Hematopoietic multipotent progenitor cell (in vitro differentiated cells): Measurements from ENCODE around the gene TMPRSS3. TPM values are rescaled to one million over a fixed set of nuclear protein-coding genes. Genes with fewer than 3 reads are reported as not detected.

Source experiments
- DNase-seq, 3 donors: peaks; one replicate each; pipeline ENCODE4 v3.0.0-alpha.2; 2011 to 2015; ENCODE audit warnings: low read depth in 2 of 3, low spot score in 2 of 3
- total RNA-seq: library from RNA; depleted of rRNA; stranded (reverse); fragments of >200 nt; gene quantifications from one replicate; pipeline ENCODE4 v1.2.3, GENCODE V29; 2012

The TMPRSS3 gene
- total RNA-seq, 1 donor, result not detected

DNA sequence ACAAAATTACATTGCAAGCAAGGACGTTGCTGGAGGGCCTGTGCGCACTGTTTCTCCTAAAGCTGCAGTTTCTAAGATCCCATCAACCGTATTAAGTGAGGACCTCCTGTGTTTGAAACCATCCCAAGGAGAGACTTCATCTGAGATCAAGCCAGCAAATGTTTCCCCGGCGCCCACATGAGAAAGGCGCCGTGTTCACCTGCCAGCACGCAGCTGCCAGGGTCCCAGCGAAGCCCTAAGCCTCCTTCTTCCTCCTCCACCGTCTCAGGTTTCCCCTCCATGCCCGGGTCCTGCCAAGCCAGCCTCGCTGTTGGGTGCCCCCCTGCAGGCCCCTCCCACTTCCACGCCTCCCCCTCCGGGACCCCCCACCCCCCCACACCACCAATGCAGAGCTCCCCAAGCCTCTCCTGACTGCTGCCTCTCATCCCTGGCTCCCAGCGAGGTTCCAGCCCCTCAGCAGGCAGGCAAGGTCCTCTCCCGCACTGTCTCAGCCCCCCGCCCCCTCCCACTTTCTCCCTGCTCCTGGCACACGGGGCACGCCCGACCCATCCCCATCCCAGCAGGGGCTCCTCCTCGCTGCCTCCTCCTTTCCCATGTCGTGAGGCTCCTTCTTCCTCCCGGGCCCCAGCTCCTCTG, 20.9 kb downstream of the TMPRSS3 start:
- DNase-seq, result no peak

DNA sequence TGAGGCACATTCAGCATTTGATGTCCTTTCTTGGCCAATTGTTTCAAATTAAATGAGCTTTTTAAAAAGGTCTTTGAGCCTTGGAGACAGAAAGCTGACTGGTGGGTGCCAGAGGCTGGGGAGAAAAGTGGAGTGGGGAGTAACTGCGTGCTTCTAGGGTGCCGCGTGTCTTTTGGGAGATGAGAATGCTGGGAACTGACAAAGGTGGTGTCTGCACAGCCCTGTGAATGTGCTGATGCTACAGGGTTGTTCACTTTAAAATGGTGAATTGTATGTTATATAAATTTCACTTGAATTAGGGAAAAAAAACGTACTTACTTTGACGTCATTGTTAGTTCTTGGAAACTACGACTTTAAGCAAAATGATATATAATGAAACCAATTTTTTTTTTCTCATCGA, 21.4 kb downstream of the TMPRSS3 start:
- DNase-seq, result no peak

DNA sequence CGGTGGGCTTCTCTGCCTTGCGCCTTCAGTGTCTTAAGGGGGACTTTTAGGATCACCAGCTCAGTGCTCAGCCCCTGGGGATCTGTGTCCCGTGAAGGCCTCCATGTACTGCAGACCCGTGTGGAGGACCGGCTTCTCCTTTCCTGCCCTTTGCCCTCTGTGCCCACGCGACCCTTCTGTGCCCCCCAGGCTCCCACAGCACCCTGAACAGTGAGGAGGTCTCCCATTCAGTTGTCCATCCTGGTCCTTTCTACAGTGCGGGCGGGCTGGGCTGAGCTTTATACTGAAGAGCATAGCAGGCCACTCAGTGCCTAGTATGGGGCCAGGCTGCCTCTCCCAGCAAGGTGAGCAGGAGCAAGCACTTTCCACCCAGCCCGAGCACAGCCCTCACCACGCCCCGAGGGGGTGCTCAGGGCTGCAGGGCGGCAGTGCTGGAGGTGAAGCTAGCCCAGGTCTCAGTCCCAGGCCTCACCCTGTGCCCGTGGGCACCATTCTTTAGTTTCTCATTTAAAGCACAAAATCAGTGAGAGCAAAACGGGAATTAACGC, 21.9 kb downstream of the TMPRSS3 start:
- no peak for DNase-seq

DNA sequence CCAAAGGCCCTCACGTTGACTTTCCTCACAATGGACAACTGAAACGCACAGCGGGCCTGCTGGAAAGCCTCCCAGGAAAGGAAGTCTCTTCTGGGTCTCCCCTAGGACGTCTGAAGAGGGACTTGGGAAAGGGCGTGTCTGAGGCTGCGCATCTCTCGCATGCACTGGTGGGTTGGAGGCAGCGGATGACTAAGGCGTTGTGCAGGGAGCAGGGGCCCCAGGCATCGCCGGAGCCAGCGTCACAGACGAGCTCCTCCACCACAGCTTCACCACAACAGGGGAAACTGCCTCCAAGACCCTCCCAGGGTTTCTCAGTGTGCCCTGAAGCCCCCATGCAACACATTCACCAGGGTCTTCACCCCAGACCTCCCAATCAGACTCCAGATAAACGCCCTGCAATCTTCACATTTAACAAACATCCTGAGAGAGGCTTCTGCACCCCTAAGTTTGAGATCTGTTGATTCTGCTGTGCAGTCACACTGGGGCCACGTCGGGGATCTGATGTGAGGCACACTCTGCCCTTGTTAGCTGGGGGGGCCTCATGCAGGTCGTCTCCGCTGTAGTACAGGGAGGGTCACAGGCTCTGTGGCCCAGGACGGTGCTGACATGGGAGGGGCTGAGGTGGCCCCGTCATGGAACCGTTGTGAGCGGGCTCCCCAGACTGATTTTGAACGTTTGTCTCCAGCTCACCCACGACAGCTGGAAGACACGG, 22.5 kb downstream of the TMPRSS3 start:
- no peak for DNase-seq

DNA sequence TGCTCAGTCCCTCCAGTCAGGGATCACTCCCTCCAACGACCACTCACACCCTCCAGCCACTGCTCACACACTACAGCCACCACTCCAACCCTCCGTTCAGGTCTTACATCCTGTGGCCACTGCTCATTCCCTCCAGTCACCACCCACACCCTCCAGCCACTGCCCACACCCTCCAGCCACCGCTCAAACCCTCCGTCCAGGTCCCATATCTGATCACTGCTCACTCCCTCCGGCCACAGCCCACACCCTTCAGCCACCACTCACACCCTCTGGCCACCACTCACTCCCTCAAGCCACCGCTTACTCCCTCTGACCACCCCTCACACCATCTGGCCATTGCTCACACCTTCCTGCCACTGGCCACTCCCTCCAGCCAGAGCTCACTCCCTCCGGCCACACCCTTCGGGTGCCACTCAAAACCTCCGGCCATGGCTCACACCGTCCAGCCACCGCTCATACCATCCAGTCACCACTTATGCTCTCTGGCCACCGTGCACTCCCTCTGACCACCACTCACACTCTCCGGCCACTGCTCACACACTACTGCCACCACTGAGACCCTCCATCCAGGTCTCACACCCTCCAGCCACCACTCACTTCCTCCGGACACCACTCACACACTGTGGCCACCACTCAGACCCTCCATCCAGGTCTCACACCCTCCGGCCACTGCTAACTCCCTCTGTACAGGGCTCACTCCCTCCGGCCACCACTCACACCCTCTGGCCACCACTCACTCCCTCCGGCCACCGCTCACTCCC, 24.8 kb downstream of the TMPRSS3 start:
- no peak for DNase-seq

DNA sequence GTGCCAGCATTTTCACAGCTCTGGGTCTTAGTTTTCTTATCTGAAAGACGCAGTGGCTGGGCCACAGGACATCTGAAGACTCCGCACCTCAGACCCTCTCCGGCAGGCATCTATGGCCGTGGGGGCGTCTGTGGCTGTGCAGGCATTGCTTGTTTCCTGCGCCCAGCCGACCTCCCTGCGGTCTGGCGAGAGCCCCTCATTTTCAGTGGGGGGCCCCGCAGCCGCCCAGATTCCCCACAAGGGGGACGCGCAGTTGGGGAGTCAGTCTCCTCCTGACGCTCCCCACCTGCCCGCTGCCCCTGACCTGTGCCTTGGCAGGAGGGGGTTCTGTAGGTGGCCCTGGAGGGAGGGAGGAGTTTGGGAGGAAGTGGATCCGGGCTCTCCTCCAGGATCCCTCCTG, 26.0 kb downstream of the TMPRSS3 start:
- no peak for DNase-seq

DNA sequence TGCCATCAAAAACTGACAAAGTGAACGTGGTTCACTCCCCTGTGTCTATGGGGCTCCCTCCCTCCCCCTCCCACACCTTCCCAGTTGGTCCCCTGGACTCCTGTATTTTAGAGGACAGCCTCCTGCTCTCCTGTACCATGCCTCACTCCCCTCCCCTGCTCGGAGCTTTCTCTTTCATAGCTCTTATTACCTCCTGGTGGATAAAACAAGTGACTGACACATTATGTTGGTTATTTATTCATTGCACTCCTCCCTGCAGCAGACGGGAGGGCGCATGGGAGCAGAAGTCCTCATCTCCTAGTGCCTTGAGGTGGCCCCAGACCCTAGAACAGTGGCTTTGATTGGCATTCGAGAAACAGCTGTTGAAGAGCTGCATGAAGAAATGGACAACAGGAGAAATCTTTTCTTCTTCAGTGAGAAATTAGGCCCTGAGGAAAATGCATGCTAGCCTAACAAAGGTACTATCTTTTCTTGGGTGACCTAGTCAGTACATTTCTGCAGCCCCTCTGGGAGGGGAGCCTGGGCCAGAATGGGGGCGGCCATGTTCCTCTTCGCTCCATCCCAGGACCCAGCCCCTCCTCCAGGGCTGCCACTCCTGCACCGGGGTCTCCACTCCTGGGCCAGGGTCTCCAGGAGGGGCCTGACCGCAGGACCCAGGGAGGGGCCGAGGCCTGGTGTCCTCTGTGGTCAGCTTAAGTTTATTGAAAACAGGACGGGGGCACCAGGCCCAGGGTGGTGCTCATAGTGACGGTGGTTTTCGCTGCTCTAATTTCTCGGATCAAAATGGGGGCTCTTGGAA, 28.3 kb downstream of the TMPRSS3 start:
- DNase-seq, result no peak

DNA sequence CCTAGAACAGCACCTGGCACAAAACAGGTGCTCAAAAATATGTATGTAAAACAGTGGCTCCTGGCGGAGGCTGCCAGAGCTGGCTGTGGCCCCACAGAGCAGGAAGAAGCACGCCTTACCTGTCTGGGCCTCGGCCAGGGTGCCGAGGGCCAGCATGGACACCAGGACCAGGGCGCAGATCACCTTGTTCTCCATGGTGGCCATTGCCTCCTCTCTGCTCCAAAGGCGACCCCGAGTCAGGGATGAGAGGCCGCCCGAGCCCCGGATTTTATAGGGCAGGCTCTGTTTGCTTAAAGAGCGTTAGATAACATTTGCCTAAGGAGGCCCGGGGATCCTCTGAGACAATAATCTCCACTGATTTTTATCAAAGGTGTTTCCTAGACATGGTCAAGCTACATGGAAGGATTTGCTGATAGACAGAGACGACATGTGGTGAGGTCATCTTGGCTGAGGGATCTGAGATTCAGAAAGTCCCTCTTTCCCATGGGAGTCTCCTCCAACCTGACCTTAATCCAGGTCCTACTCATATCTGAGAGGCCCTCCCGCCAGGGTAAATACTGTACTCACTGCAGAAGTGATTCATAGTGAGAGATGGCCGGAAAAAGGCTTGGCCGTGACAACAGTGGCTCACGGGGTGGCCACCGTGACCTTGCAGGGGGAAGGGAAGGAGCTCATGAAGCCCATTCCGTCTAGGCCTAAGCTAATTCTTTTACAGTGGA, 29.4 kb downstream of the TMPRSS3 start, which contains the start of gene TFF1:
TFF1 (minus strand) TSS at position 244 of the 719 bp plus-strand sequence; CDS start at position 204, 40 bp downstream.
- DNase-seq, result no peak

DNA sequence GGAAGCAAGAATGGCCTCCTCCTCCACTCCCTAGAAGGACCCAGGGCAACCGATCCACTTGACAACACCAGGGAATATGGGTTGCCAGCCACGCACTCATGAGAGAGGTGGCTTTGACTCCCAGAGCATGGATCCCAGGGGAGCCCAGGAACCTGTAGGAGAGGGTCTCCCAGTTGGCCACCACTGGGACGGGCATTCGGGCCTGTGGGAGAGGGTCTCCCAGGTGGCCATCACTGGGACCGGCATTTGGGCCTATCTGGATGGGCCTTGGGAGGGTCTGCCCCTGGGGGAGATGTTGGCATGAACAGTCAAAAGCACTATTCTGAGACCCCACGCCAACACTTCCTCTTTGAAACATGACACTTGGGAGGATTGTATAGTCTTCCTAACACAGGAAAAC, 30.1 kb downstream of the TMPRSS3 start:
- DNase-seq, result no peak

DNA sequence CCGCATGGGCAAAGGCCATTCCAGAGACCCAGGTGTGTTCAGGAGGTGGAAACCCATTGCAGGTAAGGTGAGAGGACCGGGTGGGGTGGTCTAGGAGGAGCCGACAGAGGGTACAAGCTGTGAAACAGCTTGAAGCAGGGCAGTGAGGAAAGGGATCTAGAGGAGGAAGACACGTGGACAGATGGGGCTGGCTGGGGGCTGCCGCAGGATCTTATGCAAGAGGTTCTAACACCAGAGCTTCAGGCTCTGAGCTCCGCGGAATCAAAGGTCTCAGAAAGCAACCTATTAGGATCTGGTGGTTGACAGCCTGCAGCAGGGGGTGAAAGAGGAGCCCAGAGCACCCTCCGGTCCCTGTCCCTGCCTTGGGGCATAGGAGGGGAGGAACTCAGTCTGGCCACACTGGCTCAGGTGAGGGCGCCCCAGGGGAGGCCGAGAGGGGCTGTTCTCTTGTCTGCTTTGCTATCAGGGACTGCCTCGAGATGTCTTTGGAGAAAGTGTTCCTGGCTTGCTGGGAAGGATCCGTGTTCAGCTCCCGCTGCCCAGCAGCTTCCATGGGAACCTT, 31.5 kb downstream of the TMPRSS3 start:
- DNase-seq, result peak in 1 of 3 donors; percentile 41

DNA sequence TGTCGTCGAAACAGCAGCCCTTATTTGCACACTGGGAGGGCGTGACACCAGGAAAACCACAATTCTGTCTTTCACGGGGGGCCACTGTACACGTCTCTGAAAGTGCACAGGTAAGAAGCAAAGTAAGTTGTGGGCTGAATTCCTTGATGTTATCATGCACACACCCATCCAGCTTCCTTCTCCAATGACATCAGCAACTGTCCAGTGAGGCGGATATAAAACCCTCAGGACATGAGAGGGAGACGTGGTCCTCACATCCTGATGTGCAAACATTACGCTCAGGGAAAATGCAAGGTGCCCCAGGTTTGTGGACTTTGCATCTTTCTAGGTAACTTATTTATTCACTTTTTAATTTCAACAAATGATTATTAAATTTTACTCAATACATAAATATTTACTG, 32.5 kb downstream of the TMPRSS3 start:
- no peak for DNase-seq

DNA sequence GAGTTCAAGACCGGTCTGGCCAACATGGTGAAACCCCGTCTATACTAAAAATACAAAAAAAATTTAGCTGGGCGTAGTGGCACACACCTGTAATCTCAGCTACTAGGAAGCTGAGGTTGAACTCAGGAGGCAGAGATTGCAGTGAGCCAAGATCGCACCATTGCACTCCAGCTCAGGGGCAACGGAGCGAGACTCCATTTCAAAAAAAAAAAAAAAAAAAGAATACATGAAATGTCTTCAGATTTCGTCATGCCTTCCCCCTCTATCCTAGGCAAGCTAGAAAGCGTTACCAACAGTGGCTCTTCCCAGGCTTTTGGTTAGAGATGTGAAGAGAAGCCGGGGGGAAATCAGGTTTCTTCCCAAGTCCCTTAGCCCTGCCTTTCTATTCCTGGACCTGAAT, 33.2 kb downstream of the TMPRSS3 start:
- no peak for DNase-seq

DNA sequence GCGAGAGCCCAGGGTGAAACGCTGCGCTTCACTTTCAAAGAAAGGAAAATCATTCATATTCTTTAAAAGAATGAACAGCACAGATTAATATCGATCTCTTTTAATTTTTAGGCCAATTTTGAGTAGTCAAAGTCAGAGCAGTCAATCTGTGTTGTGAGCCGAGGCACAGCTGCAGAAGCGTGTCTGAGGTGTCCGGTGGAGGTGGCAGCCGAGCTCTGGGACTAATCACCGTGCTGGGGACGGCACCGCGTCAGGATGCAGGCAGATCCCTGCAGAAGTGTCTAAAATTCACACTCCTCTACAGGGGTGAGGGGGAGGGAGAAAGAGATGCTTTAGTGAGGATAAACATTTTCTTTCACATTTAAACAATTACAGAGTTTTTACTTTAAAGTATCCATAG, 33.7 kb downstream of the TMPRSS3 start:
- DNase-seq, result no peak

DNA sequence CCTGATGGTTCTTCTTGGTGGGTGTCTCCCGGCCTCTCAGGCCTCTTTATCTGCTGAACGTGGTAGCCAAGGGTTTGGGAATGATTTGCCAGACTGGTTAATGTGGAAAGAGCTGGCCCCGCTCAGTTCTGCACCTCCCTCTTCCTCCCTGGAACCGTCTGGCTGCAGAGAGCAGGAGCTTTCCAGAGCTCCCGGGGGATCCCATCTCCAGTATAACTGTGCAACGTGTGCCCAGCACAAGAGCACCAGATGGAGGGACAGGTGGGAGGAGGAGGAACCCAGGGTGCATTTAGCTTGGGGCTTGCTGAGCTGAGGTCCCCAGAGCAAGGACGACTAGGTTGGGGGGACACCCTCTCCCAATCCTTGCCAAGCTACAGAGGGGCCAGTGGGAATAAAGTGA, 34.6 kb downstream of the TMPRSS3 start:
- DNase-seq, result no peak

DNA sequence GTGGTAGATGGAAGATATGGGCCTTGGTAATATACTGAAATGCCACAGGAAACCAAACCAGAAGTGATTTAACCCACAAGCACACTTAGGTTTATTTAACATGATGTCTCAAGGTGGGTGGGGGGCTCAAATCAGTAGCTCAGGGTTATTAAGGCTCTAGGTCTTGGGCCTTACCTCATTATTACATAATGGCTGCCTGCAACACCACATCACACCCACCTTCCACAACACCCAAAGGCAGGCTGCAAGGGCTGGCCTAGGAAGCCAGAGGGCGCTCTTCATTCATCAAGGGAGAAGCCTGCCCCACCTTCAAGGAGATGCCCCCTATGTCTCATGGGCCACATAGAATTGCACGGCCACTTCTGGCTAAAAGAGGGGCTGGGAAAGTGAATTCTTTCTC, 35.5 kb downstream of the TMPRSS3 start:
- DNase-seq, result no peak

DNA sequence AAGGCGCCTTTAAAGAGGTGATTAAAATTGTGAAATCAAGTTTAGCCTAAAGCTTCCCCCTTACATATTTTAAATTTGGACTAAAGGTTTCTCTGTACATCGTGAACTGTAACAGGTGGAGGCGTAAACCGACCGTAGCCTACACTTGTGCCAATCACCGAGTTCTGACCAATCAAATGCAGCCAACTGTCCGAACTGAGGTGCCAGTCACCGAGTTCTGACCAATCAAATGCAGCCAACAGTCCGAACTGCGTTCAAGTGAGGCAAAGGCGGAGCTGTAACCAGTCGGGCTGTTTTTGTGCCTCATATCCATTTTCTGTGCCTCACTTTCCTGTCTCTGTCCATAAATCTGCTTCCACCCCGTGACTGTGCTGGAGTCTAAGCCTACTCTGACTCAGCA, 36.9 kb downstream of the TMPRSS3 start:
- DNase-seq, result no peak

DNA sequence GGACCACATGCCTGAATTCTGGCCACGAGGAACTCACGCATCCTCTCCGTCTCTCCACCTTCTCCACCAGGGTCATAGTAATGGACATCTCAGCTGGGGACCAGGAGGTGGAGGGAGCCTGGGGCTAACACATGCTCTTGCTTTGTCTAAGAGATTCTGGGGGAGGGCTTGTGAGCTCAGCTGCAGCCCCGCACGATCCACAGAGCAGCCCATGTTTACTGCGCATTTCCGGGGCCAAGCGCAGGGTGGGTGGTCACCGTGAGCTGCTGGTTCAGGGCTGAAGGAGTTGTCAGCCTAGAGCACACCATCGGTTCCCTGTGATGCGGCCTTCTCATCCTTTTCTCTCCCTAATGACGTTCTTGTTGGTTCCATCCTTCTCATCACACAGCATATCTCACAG, 37.6 kb downstream of the TMPRSS3 start:
- no peak for DNase-seq

DNA sequence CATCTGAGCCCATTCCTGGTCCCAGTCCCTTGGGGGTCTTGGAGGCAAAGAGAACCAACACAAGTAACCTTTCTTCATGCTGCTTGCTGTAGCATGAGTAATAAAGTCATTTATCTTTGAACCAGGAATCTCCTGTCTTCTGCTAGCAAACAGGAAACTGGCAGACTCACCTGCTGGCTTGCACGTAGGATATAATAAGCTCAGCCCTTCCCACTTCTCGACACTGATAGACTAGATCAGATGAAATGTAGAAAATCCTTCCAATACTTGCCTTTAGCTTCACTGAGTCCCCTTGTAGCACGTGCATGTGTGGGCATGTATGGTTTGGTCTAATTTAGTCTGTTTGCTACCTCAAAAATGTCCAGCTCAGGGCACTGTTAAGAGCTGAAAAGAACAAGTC, 38.5 kb downstream of the TMPRSS3 start:
- no peak for DNase-seq

DNA sequence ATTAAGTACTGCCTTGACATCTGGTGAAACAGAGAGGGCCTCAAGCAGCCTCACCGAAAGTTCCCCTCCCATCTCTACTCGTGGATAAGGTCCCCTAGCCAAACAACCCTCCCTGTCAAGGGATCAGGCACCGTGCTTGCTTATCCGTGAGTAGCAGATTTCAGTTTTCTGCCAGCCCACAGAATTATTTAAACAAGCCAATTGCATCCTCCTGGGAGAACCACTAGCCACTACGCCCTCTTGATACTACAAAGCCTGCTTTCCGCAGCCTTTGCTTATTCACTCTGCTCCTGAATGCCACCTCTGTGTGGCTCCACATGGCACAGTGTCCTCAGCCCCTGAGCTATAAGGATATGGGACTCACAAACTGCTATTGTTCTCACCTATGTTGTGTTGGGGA, 39.2 kb downstream of the TMPRSS3 start:
- no peak for DNase-seq

DNA sequence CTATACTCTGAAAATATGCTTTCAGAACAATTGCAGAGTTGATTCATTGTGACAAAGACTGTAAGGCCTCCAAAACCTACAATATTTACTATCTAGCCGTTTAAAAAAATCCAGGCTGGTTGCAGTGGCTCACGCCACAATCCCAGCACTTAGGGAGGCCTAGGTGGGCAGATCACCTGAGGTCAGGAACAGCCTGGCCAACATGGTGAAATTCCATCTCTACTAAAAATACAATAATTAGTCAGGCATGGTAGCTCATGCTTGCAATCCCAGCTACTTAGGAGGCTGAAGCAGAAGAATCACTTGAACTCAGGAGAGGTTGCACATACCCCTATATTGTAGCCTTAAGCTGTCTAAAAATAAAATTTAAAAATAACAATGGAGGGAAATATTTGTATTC, 39.8 kb downstream of the TMPRSS3 start:
- DNase-seq, result no peak
